GM23338 (cell line): ENCODE data around the gene KRTAP4-16. TPM values are rescaled to one million over a fixed set of nuclear protein-coding genes. Genes with fewer than 3 reads are reported as not detected.
A peak's percentile ranks its signal among the peaks of the same experiment; 100 is the strongest.
"Not testable (repeated sequence)": the region's sequence is repeated elsewhere in the genome, so short reads cannot be mapped to it uniquely, and the experiment has no call there.

ENCODE experiments used
- ATAC-seq: fragments of 200-7000 bp; cut with Tn5 transposase; 3 replicates; pipeline ENCODE4 v1.9.1; 2020
- DNase-seq: peaks from one replicate; pipeline ENCODE4 v3.0.0-alpha.2; 2015; ENCODE audit warnings: low spot score
- H2AFZ ChIP-seq: fragments of 200-600 bp; sonication (generic); 2 replicates; pipeline ENCODE4 v1.8.0; 2016; ENCODE audit warnings: antibody characterized with exemption, mild to moderate bottlenecking, moderate library complexity
- H3F3A ChIP-seq: fragments of 200-600 bp; sonication (generic); replicated peaks from 2 replicates; pipeline ENCODE4 v1.8.0; 2017; ENCODE audit warnings: antibody characterized with exemption, mixed run types, low read depth
- H3K27ac ChIP-seq: fragments of 200-600 bp; sonication (generic); 2 replicates; pipeline ENCODE4 v1.6.1; 2016; ENCODE audit warnings: low read depth
- H3K27me3 ChIP-seq: fragments of 200-600 bp; sonication (generic); 2 replicates; pipeline ENCODE4 v1.8.0; 2016; ENCODE audit warnings: mild to moderate bottlenecking, mixed run types, moderate library complexity; ENCODE audit not compliant: insufficient read depth
- H3K36me3 ChIP-seq: fragments of 200-600 bp; sonication (generic); 2 replicates; pipeline ENCODE4 v1.8.0; 2016; ENCODE audit warnings: mild to moderate bottlenecking; ENCODE audit not compliant: insufficient read depth
- H3K4me1 ChIP-seq: fragments of 200-600 bp; sonication (generic); 2 replicates; pipeline ENCODE4 v1.8.0; 2016; ENCODE audit warnings: mild to moderate bottlenecking, moderate library complexity; ENCODE audit not compliant: insufficient read depth
- H3K4me2 ChIP-seq: fragments of 200-600 bp; sonication (generic); 2 replicates; pipeline ENCODE4 v1.7.1; 2017; ENCODE audit warnings: mixed run types
- H3K4me3 ChIP-seq: fragments of 200-600 bp; sonication (generic); 2 replicates; pipeline ENCODE4 v1.6.1; 2016; ENCODE audit warnings: mixed run types
- H3K79me2 ChIP-seq: fragments of 200-600 bp; sonication (generic); replicated peaks from 2 replicates; pipeline ENCODE4 v1.8.0; 2017; ENCODE audit warnings: mild to moderate bottlenecking; ENCODE audit not compliant: insufficient read depth
- H3K9me2 ChIP-seq: fragments of 200-600 bp; sonication (generic); 2 replicates; pipeline ENCODE4 v1.8.0; 2017; ENCODE audit not compliant: insufficient read depth
- H4K20me1 ChIP-seq: fragments of 200-600 bp; sonication (generic); replicated peaks from 2 replicates; pipeline ENCODE4 v1.8.0; 2017; ENCODE audit warnings: mild to moderate bottlenecking; ENCODE audit not compliant: insufficient read depth
- H3K27ac Mint-ChIP-seq: 2 replicates; pipeline ENCODE4 v1.8.0; 2020; ENCODE audit warnings: inconsistent platforms, mild to moderate bottlenecking, moderate library complexity, mixed read lengths
- H3K27me3 Mint-ChIP-seq: 3 replicates; pipeline ENCODE4 v1.8.0; 2022; ENCODE audit warnings: low read depth, mild to moderate bottlenecking, moderate library complexity, mixed read lengths, inconsistent platforms; ENCODE audit not compliant: insufficient read depth, poor library complexity
- H3K36me3 Mint-ChIP-seq: 3 replicates; pipeline ENCODE4 v1.8.0; 2021; ENCODE audit warnings: low read depth, mild to moderate bottlenecking, inconsistent platforms, moderate library complexity, mixed read lengths
- H3K4me1 Mint-ChIP-seq: 3 replicates; pipeline ENCODE4 v1.8.0; 2020; ENCODE audit warnings: mild to moderate bottlenecking, inconsistent platforms, mixed read lengths
- H3K4me3 Mint-ChIP-seq: 3 replicates; pipeline ENCODE4 v1.8.0; 2021; ENCODE audit warnings: moderate library complexity, mild to moderate bottlenecking, inconsistent platforms, mixed read lengths
- H3K9me3 Mint-ChIP-seq: 3 replicates; pipeline ENCODE4 v1.8.0; 2020; ENCODE audit warnings: moderate library complexity, mild to moderate bottlenecking, inconsistent platforms, mixed read lengths
- CREB1 ChIP-seq: fragments of 250-450 bp; sonication (Bioruptor Pico); IDR thresholded peaks from 2 replicates; pipeline ENCODE4 v1.5.0; 2020; ENCODE audit warnings: low read depth, mild to moderate bottlenecking, moderate library complexity
- EZH2 ChIP-seq: fragments of 200-600 bp; sonication (generic); IDR thresholded peaks from one replicate; pipeline ENCODE4 v1.8.0; 2017; ENCODE audit warnings: antibody characterized with exemption, mild to moderate bottlenecking, low read depth; ENCODE audit not compliant: unreplicated experiment
- JUNB ChIP-seq: IDR thresholded peaks from one replicate; pipeline ENCODE4 v1.6.1; 2016; ENCODE audit warnings: antibody characterized with exemption; ENCODE audit not compliant: unreplicated experiment
- NANOG ChIP-seq: IDR thresholded peaks from 2 replicates; pipeline ENCODE4 v1.6.1; 2016; ENCODE audit warnings: antibody characterized with exemption, borderline replicate concordance
- REST ChIP-seq: IDR thresholded peaks from one replicate; pipeline ENCODE4 v1.6.1; 2018; ENCODE audit warnings: antibody characterized with exemption; ENCODE audit not compliant: unreplicated experiment
- STAT1 ChIP-seq: IDR thresholded peaks from one replicate; pipeline ENCODE4 v1.6.1; 2016; ENCODE audit warnings: antibody characterized with exemption; ENCODE audit not compliant: unreplicated experiment
- ZNF114 ChIP-seq: fragments of 250-450 bp; sonication (Bioruptor Pico); IDR thresholded peaks from 2 replicates; pipeline ENCODE4 v1.5.0; 2020; ENCODE audit warnings: mild to moderate bottlenecking, moderate library complexity
- ZNF331 ChIP-seq: fragments of 250-450 bp; sonication (Bioruptor Pico); IDR thresholded peaks from 2 replicates; pipeline ENCODE4 v1.5.0; 2020; ENCODE audit warnings: low read depth, mild to moderate bottlenecking, moderate library complexity
- ZNF462 ChIP-seq: fragments of 250-450 bp; sonication (Bioruptor Pico); IDR thresholded peaks from 2 replicates; pipeline ENCODE4 v1.5.0; 2020; ENCODE audit warnings: mild to moderate bottlenecking, moderate library complexity
- polyA plus RNA-seq: library from polyadenylated mRNA; unstranded; fragments of >200 nt; fragmentation: Nextera tagmentation; extraction: Ambion mirVana; gene quantifications from 2 replicates; pipeline ENCODE4 v1.2.1, GENCODE V29; 2016
- total RNA-seq: library from RNA; depleted of rRNA; stranded (reverse); fragments of >200 nt; shearing (Covaris generic); gene quantifications from 2 replicates; pipeline ENCODE4 v1.2.3, GENCODE V29; 2014
- TF ChIP-seq, protein P1 (sequence below): IDR thresholded peaks from 2 replicates; pipeline ENCODE4 v1.6.1; 2016; ENCODE audit warnings: antibody characterized with exemption

The KRTAP4-16 gene
- total and polyA plus RNA-seq, 2 experiments from 2014 or later: not detected

DNA sequence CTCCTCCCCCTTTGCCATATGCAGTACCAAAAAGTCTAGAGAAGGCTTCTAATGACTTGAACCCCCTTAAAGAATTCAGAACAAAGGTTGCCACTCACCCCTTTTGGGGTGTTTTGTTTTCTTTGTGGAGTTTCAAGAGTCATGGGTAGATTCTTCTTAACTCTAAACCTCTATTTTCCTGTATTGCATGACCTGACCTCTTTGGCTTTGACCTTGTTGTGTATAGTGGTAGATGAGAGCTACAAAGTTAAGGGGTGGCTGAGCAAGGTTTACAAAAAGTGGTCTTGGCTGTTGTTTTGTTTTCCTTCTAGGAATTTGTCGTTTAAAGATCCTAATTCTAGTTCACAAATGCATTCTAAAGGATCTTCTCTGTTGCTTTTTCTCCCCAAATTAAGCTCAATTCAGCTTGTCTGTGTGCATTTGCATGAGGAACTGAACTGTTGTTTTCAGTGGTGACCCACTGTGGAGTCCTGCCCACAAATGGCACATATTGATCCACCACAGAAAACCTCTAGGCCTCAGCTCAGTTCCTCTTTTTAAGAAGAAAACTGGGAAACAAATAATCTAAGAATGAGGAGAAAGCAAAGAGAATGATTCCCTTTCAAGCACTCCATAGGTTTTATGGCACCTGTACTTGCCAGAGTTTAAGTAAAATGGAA is 6.8 kb upstream of the KRTAP4-16 start:
- H3K27ac ChIP-seq, H3K4me3 ChIP-seq, H3K4me3 Mint-ChIP-seq, DNase-seq, H3K27me3 Mint-ChIP-seq, ATAC-seq, H3K9me2 ChIP-seq, H3K27me3 ChIP-seq, H4K20me1 ChIP-seq, H3K79me2 ChIP-seq, H2AFZ ChIP-seq, H3F3A ChIP-seq: not testable (repeated sequence)
- peaks cover 34% of the 10 kb centered on the region for H3K4me1 Mint-ChIP-seq
- peak overlapping the region; percentile 85 for H3K27ac Mint-ChIP-seq
- H3K4me2 ChIP-seq: 0 out of 2 replicates have a peak overlapping the region, but pooled peaks have one; percentile 19
- H3K9me3 Mint-ChIP-seq: peaks cover 50% of the 10 kb centered on the region
- H3K36me3 Mint-ChIP-seq: peaks cover 48% of the 10 kb centered on the region
- peaks cover 25% of the 10 kb centered on the region for H3K4me1 ChIP-seq
- peaks cover 21% of the 10 kb centered on the region; the same call in 1 of the 2 replicates for H3K36me3 ChIP-seq

DNA sequence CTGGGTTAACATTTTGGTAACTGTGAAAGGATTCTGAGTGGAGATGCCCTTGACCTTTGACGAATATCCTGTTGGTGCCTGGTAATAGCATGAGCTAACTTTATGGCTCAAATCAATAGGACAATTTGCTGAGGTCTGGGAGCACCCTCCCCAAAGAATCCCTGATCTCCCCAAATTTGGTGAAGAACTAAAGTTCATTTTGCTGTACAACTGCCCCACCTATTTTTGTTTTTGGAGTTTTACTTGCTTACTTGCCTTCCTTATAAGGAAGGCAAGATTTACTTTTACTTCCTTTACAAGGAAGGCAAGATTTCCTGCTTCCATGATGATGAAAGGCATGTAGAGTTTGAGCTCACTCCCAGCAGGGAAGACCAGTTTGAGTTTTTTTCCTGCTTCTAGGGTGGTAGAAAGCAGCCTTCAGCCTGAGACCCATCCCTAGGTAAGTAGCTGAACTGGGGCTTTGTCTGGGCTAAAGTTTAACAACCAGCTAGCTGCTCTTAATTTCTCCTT is 6.0 kb upstream of the KRTAP4-16 start:
- DNase-seq: no peak
- Histone ChIP-seq H3K4me1 (peaks cover 25% of the 10 kb centered on the region), H3K27ac (no peak overlapping the region), H3K4me3 (no peak overlapping the region), H3K4me2 (0 out of 2 replicates have a peak overlapping the region, but pooled peaks have one; percentile 19), H4K20me1 (no peaks in the 10 kb centered on the region), H3F3A (no peaks in the 10 kb centered on the region), H3K9me2 (no peaks in the 10 kb centered on the region), H3K36me3 (peaks cover 18% of the 10 kb centered on the region; the same call in 1 of the 2 replicates), H3K27me3 (no peaks in the 10 kb centered on the region), H2AFZ (no peak overlapping the region), H3K79me2 (no peaks in the 10 kb centered on the region)
- H3K27ac Mint-ChIP-seq: peak overlapping the region; percentile 72
- peaks cover 7% of the 10 kb centered on the region for H3K27me3 Mint-ChIP-seq
- TF ChIP-seq ZNF114 (no peak), ZNF462 (CRISPR knock-in tag) (no peak), CREB1 (CRISPR knock-in tag) (no peak), EZH2 (no peak), JUNB (no peak), STAT1 (no peak), ZNF331 (no peak), REST (no peak), NANOG (no peak)
- TF ChIP-seq, protein P1, sequence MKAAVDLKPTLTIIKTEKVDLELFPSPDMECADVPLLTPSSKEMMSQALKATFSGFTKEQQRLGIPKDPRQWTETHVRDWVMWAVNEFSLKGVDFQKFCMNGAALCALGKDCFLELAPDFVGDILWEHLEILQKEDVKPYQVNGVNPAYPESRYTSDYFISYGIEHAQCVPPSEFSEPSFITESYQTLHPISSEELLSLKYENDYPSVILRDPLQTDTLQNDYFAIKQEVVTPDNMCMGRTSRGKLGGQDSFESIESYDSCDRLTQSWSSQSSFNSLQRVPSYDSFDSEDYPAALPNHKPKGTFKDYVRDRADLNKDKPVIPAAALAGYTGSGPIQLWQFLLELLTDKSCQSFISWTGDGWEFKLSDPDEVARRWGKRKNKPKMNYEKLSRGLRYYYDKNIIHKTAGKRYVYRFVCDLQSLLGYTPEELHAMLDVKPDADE: no peak
- no peak overlapping the region for H3K4me3 Mint-ChIP-seq
- peaks cover 42% of the 10 kb centered on the region for H3K9me3 Mint-ChIP-seq
- H3K4me1 Mint-ChIP-seq: peaks cover 34% of the 10 kb centered on the region
- peaks cover 41% of the 10 kb centered on the region for H3K36me3 Mint-ChIP-seq
- ATAC-seq: no peak
